Kidney epithelial cell (primary cell): ENCODE results near the gene C4orf50. TPM values are rescaled to one million over a fixed set of nuclear protein-coding genes. Genes with fewer than 3 reads are reported as not detected.

Experiments
- DNase-seq: peaks from one replicate; pipeline ENCODE4 v3.0.0-alpha.2; 2010; ENCODE audit warnings: low read depth
- H3K27me3 ChIP-seq: 2 replicates; pipeline ENCODE4 v1.6.0; 2011; ENCODE audit warnings: low read length; ENCODE audit not compliant: control insufficient read depth, insufficient read depth
- H3K36me3 ChIP-seq: 2 replicates; pipeline ENCODE4 v1.5.1; 2011; ENCODE audit warnings: low read length; ENCODE audit not compliant: control insufficient read depth, insufficient read depth
- H3K4me3 ChIP-seq: 2 replicates; pipeline ENCODE4 v1.5.1; 2011; ENCODE audit warnings: low read depth, mild to moderate bottlenecking, control low read depth, low read length
- CTCF ChIP-seq: IDR thresholded peaks from 2 replicates; pipeline ENCODE4 v1.5.1; 2011; ENCODE audit warnings: mild to moderate bottlenecking, moderate library complexity, low read length, control low read depth, inconsistent platforms; ENCODE audit not compliant: insufficient read depth, poor library complexity, severe bottlenecking
- total RNA-seq: library from RNA; depleted of rRNA; stranded (reverse); fragments of >200 nt; gene quantifications from 2 replicates; pipeline ENCODE4 v1.2.3, GENCODE V29; 2015

C4orf50 gene
- total RNA-seq, 1 donor from 2014 or later, result not detected

GRCh38 chr4:6020613-6021012 is 2.4 kb upstream of the C4orf50 start:
- H3K36me3 ChIP-seq, result no peaks in the 10 kb centered on the region
- no peak for TF ChIP-seq CTCF
- no peak overlapping the region for H3K4me3 ChIP-seq
- H3K27me3 ChIP-seq, result peaks cover under 1% of the 10 kb centered on the region
- no peak for DNase-seq

- no peak for DNase-seq
- Histone ChIP-seq H3K36me3 (no peaks in the 10 kb centered on the region), H3K4me3 (no peak overlapping the region), H3K27me3 (peaks cover 2% of the 10 kb centered on the region)
- peak; percentile 80 for TF ChIP-seq CTCF
Measured at GRCh38 chr4:6019316-6020263, 1.4 kb upstream of the C4orf50 start.

GRCh38 chr4:6017800-6018199 is 431 bp downstream of the C4orf50 start:
- Histone ChIP-seq H3K4me3 (no peak overlapping the region), H3K27me3 (peaks cover 2% of the 10 kb centered on the region), H3K36me3 (no peaks in the 10 kb centered on the region)
- no peak for TF ChIP-seq CTCF
- DNase-seq, result no peak

- Histone ChIP-seq H3K36me3 (no peaks in the 10 kb centered on the region), H3K27me3 (peaks cover 2% of the 10 kb centered on the region), H3K4me3 (no peak overlapping the region)
- no peak for TF ChIP-seq CTCF
- DNase-seq, result no peak
Measured at GRCh38 chr4:6017030-6017429, 1.2 kb downstream of the C4orf50 start.

- TF ChIP-seq CTCF, result no peak
- H3K4me3 ChIP-seq, result no peak overlapping the region
- no peak for DNase-seq
- no peaks in the 10 kb centered on the region for H3K36me3 ChIP-seq
- H3K27me3 ChIP-seq, result peaks cover 8% of the 10 kb centered on the region
Measured at GRCh38 chr4:6013564-6013963, 4.7 kb downstream of the C4orf50 start.
